Measurements from ENCODE around the gene CHRNE. TPM values are rescaled to one million over a fixed set of nuclear protein-coding genes. Genes with fewer than 3 reads are reported as not detected.

CHRNE gene
- total and polyA plus RNA-seq, 2 of the 8 experiments (the other 6 are each of a cell fraction or from before 2014, with no cell fraction given) = 0.15 to 0.33 TPM

GRCh38 chr17:4893272-4893671, 9.6 kb downstream of the CHRNE start:
- Histone ChIP-seq H3K27ac (ENCODE audit: low read depth, low read length) (no peak overlapping the region), H3K79me2 (ENCODE audit: control insufficient read depth in 1 of 2, insufficient read depth in 2 of 2, low read length in 2 of 2) (no peaks in the 10 kb centered on the region), H2BK5ac (ENCODE audit: low read depth, low read length) (no peak overlapping the region), H4K91ac (replicated peaks; ENCODE audit: insufficient read length, low read length) (no peak overlapping the region), H3K4me1 (replicated peaks in 1 of 4; ENCODE audit: control insufficient read depth in 3 of 4, insufficient read depth in 4 of 4, low read length in 3 of 4) (no peaks in the 10 kb centered on the region; a peak in 1 of 7 replicates), H2BK120ac (replicated peaks; ENCODE audit: low read depth, low read length) (no peak overlapping the region), H3K4me2 (ENCODE audit: insufficient read depth in 1 of 2, low read depth in 2 of 2, low read length in 2 of 2) (no peak overlapping the region), H3K14ac (ENCODE audit: insufficient read length) (no peak overlapping the region), H3K9me3 (ENCODE audit: insufficient read depth in 2 of 2, low read depth in 1 of 2, low read length in 1 of 2) (no peaks in the 10 kb centered on the region), H3K79me1 (ENCODE audit: low read depth, low read length) (no peaks in the 10 kb centered on the region; the same call in 1 of the 2 replicates), H3K4me3 (ENCODE audit: extremely low read depth in 1 of 4, insufficient read depth in 2 of 4, low read depth in 3 of 4, low read length in 4 of 4) (no peak overlapping the region), H2BK15ac (ENCODE audit: low read length) (no peak overlapping the region), H2AK5ac (ENCODE audit: low read depth, low read length) (no peak overlapping the region), H2BK20ac (ENCODE audit: low read length) (no peak overlapping the region), H3K23ac (ENCODE audit: insufficient read length) (no peak overlapping the region), H2BK12ac (ENCODE audit: low read depth, low read length) (no peak overlapping the region), H3K56ac (replicated peaks; ENCODE audit: insufficient read length, low read depth, low read length) (no peak overlapping the region), H3K23me2 (ENCODE audit: low read depth, low read length) (no peaks in the 10 kb centered on the region), H3K18ac (ENCODE audit: extremely low read depth, low read length) (no peak overlapping the region), H3K4ac (replicated peaks; ENCODE audit: insufficient read length, low read depth, low read length) (no peak overlapping the region), H4K5ac (ENCODE audit: insufficient read length, low read depth, low read length) (no peak overlapping the region), H2AFZ (ENCODE audit: low read length) (no peak overlapping the region), H3K27me3 (replicated peaks in 1 of 4; ENCODE audit: control insufficient read depth in 3 of 4, extremely low read depth in 1 of 4, insufficient read depth in 3 of 4, low read length in 3 of 4) (no peaks in the 10 kb centered on the region), H3K36me3 (ENCODE audit: control insufficient read depth in 2 of 4, insufficient read depth in 4 of 4, low read length in 3 of 4) (peaks cover 11 to 38% (median 34%) of the 10 kb centered on the region in 4 experiments), H4K20me1 (replicated peaks in 1 of 2; ENCODE audit: control insufficient read depth in 1 of 2, insufficient read depth in 2 of 2, low read length in 2 of 2) (peaks cover 0 to 10% of the 10 kb centered on the region in 2 experiments), H4K8ac (ENCODE audit: extremely low read depth, insufficient read depth, low read length) (no peak overlapping the region; the same call in 1 of the 2 replicates), H3K9ac (replicated peaks in 1 of 4; ENCODE audit: extremely low read depth in 1 of 4, low read depth in 3 of 4, low read length in 3 of 4) (no peak overlapping the region)
- POLR2A ChIA-PET (ENCODE audit: partially characterized antibody) = interaction anchor here (0.7 kb wide), 1 partner anchor 195 kb away, joined by 3 read pairs; no protein-coding TSS in a partner anchor
- 95% methylated on average over 18 of the region's 18 CpGs; no CpG with 5 or more reads in 1 of the 2 experiments for WGBS, 2 experiments (ENCODE audit: extremely low coverage in 1 of 2, insufficient coverage in 1 of 2, insufficient read length in 1 of 2, insufficient replicate concordance in 2 of 2, low coverage in 1 of 2, low lambda C conversion rate in 2 of 2, missing lambda C conversion rate in 1 of 2)
- TF ChIP-seq HDAC2 (IDR thresholded peaks at IDR 0.05; ENCODE audit: borderline replicate concordance in 1 of 2, low read depth in 2 of 2, low read length in 2 of 2) = no peak
- TF ChIP-seq TCF12 (IDR thresholded peaks at IDR 0.05; ENCODE audit: low read depth, low read length) = no peak
- no peak for TF ChIP-seq CEBPB (IDR thresholded peaks at IDR 0.05; ENCODE audit: low read depth, low read length)
- no peak for TF ChIP-seq SAP30 (IDR thresholded peaks at IDR 0.05; ENCODE audit: insufficient read depth, insufficient replicate concordance, low read length)
- no peak for TF ChIP-seq CTCF (IDR thresholded peaks at IDR 0.05; ENCODE audit: control extremely low read depth in 1 of 3, insufficient read depth in 1 of 3, low read depth in 1 of 3, low read length in 3 of 3)
- TF ChIP-seq TEAD4 (IDR thresholded peaks at IDR 0.05; ENCODE audit: low read depth, low read length) = no peak
- DNase-seq (ENCODE audit: low read depth in 1 of 2, low spot score in 2 of 2) = no peak
- FAIRE-seq = no peak
- CTCF ChIA-PET (ENCODE audit: partially characterized antibody) = interaction anchor here (1.8 kb wide), 1 partner anchor 9 kb away, joined by 5 read pairs; the partner anchor contains the start of gene CHRNE

All from H1 (cell line).